D341Med (cell line): Measurements from ENCODE around the gene STXBP4.

Source experiments
- DNase-seq: peaks from one replicate; pipeline ENCODE4 v3.0.0; 2012; ENCODE audit warnings: low spot score

Gene STXBP4

DNA sequence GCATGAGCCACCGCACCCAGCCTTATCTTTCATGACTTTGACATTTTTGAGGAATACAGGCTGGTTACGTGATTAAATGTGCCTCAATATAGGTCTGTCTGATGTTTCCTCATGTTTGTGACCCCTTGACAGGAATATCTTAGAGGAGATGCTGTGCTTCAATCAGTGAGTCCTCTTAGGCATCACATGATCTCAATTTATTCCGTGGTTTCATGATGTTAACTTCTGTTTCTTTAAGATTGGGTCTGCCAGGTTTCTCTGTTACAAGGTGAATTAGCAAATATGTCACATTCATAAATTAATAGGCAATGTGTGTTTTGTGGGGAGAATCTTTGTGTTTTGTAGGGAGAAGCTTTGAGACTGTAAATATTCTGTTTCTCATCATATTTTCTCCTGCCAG is 3.3 kb downstream of the STXBP4 start:
- no peak for DNase-seq

- no peak for DNase-seq
Observed at GRCh38 chr17:54972406-54973138, 4.0 kb downstream of the STXBP4 start.

DNA sequence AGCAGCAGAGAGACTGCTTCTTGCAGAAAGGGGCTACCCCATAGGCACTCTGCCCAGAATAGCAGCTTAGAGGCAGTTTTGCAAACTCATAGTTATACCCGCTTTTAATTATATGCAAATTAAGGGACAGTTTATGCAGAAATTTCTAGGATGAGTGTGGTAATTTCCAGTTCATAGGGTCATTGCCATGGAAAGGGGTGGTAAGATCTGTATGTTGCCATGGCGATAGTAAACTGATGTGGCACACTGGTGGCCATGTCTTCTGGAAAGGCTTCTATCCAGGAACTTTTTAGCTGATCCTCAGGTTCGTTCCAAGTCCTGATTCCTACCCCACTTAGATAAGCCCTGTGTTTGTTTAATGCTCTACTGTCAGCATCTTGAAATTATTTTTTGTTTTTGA is 6.2 kb downstream of the STXBP4 start:
- no peak for DNase-seq

DNA sequence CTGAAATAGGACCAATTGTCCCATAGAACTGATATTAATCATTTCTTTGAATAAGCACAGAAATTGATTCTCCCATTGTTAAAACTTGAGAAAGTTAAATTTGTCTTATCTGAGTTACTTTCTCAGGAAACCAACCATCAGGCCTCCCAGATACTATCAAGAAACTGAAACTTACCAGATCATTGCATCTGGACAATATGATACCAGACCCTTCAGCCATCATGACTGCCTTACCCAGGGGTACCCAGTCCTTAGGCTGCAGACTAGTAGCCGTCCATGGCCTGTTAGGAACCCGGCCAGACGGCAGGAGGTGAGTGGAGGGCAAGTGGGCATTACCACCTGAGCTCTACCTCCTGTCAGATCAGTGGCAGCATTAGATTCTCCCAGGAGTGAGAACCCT is 7.8 kb downstream of the STXBP4 start:
- no peak for DNase-seq

GRCh38 chr17:54977744-54978143 is 9.2 kb downstream of the STXBP4 start:
- DNase-seq: no peak

- DNase-seq: no peak
Observed at GRCh38 chr17:54979657-54980056, 11.1 kb downstream of the STXBP4 start.

DNA sequence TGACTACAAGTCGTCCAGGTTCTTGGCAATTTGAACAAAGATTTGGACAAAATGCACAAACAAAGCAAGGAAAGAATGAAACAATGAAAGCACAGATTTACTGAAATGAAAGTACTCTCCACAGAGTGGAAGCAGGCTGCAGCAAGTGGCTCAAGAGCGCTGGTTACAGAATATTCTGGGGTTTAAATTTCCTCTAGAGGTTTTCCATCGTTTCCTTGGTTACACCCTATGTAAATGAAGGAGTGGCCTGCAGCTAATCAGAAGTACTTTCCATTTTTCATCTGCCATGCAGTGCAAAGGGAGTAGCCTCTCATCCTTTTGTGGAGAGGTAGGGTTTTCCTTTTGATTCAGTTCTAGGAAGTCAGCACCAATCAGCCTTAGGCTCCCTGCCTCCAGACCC is 11.8 kb downstream of the STXBP4 start:
- DNase-seq: no peak

- DNase-seq: no peak
Observed at GRCh38 chr17:54982399-54982798, 13.8 kb downstream of the STXBP4 start.

- no peak for DNase-seq
Observed at GRCh38 chr17:54983260-54983659, 14.7 kb downstream of the STXBP4 start.

GRCh38 chr17:54985476-54985875 is 16.9 kb downstream of the STXBP4 start:
- no peak for DNase-seq

DNA sequence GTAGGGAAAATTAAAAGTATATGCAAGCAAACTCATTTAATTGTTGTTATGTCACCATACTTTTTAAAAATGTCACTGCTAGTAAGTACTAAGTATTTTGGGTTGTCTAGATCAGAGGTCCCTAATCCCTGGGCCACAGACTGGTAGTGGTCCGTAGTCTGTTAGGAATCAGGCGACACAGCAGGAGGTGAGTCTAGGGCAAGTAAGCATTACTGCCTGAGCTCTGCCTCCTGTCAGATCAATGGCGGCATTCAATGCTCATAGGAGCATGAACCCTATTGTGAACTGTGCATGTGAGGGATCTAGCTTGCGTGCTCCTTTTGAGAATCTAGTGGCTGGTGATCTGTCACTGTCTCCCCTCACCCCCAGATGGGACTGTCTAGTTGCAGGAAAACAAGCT is 21.6 kb downstream of the STXBP4 start:
- no peak for DNase-seq

GRCh38 chr17:54991567-54991966 is 23.0 kb downstream of the STXBP4 start:
- DNase-seq: no peak

DNA sequence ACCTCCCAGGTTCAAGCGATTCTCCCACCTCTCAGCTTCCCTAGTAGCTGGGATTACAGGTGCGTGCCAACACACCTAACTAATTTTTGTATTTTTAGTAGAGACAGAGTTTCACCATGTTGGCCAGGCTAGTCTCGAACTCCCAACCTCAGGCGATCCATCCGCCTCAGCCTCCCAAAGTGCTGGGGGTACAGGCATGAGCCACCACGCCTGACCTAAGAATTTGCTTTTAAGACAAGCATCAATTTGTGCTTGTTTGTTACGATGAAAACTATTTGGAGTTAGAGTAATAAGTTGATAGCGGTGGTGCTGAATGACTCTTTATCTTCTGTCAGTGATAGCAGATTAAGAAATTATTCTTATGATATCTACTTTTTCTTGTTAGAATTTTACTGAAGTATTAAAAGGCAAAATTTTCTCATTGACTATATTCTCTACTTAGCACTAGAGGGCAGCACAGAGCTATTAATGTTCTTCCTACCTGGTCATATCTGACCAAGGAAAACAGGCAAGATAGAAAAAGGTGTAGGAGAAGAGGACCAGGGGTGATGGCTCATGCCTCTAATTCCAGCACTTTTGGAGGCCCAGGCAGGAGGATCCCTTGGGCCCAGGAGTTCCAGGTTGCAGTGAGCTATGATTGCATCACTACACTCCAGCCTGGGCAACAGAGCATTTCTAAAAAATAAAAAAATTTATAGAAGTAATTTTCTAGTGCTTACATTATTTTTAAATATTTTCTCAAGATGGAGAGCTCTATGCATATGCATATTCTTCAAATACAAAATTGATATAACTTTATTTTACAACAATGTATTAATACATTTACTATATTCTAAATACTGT is 24.5 kb downstream of the STXBP4 start:
- peak; percentile 54 for DNase-seq

GRCh38 chr17:54996441-54996840 is 27.9 kb downstream of the STXBP4 start:
- DNase-seq: no peak

GRCh38 chr17:55002458-55002857 is 33.9 kb downstream of the STXBP4 start:
- no peak for DNase-seq

GRCh38 chr17:55004484-55004883 is 35.9 kb downstream of the STXBP4 start:
- no peak for DNase-seq

DNA sequence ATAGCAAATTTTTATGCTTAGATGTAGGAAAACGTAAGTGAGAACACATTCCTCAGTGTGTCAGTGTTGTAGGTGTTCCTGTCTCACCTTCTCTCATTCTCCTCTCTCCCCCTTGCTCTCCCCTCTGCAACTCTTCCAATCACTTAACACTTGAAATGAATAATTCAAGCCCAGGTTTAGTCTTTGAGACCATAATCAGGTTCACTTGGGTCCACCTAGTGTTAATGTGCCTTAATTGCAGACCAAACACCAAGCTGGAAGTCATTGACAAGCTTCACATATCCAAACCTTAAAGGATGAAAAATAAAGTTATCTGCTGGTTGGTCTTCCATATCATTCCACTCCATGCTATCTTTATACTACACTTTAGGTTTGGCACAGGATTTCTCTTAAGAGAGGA is 37.0 kb downstream of the STXBP4 start:
- peak; percentile 55 for DNase-seq

DNA sequence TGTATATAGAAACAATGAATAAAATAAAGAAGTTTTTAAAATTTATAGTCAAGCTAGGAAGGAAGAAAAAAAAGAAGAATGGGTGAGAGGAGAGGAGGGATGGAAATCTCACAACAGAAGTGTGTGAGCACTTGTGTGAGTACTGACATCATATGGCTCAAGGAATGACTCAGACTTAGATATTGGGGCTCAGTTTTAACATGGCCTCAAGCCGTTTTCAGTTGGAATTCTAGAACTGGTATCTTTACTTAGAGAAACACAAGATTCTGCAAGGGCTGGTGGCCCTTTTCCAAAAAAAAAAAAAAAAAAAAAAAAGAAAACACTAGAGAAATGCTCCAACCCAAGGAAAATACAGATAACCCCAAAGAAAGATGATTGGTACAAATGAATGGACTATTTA is 55.1 kb downstream of the STXBP4 start:
- no peak for DNase-seq

GRCh38 chr17:55037828-55038227 is 69.3 kb downstream of the STXBP4 start:
- no peak for DNase-seq

- DNase-seq: no peak
Observed at GRCh38 chr17:55038291-55038690, 69.7 kb downstream of the STXBP4 start.

- DNase-seq: no peak
Observed at GRCh38 chr17:55040611-55041010, 72.0 kb downstream of the STXBP4 start.

DNA sequence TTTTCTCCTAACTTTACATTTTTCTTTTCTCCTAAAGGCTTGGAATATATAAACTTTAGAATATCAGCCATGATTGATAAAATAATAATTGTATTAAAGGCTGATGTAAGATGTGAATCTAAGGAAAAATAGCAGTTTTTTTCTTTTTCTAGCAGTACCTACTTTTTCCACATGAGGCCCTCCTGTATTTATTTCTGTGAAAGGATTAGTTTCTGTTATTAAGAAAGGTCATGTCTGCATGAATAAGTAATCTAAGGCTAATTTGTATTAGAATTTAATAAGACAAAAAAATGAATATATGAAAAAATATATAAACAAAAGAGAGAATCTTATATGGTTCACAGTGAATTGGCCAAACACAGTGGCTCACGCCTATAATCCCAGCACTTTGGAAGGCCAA is 85.3 kb downstream of the STXBP4 start:
- no peak for DNase-seq

- DNase-seq: no peak
Observed at GRCh38 chr17:55054429-55054828, 85.9 kb downstream of the STXBP4 start.

- peak; percentile 33 for DNase-seq
Observed at GRCh38 chr17:55056526-55056925, 88.0 kb downstream of the STXBP4 start.
